Measurements from ENCODE around the gene ROCK2. TPM values are rescaled to one million over a fixed set of nuclear protein-coding genes. Genes with fewer than 3 reads are reported as not detected.

Gene ROCK2
- total and polyA plus RNA-seq, 2 of the 13 experiments (the other 11 are each of a cell fraction or from before 2014, with no cell fraction given) = 38.1 to 119 TPM

GRCh38 chr2:11355194-11356053, 11.0 kb upstream of the ROCK2 start (continued):
- TF ChIP-seq ZNF407 (CRISPR knock-in tag; IDR thresholded peaks at IDR 0.05; ENCODE audit: not compliant biosample characterization) (no peak), GRHL1 (CRISPR knock-in tag; conservative IDR thresholded peaks at IDR 0.05) (no peak), RXRB (CRISPR knock-in tag; IDR thresholded peaks at IDR 0.05; ENCODE audit: borderline replicate concordance) (peak; percentile 89), ATF5 (CRISPR knock-in tag; IDR thresholded peaks at IDR 0.05; ENCODE audit: low read depth) (no peak), MXD1 (CRISPR knock-in tag; IDR thresholded peaks at IDR 0.05) (no peak), ZNF547 (CRISPR knock-in tag; IDR thresholded peaks at IDR 0.05) (no peak), ZNF552 (CRISPR knock-in tag; IDR thresholded peaks at IDR 0.05; ENCODE audit: borderline replicate concordance) (no peak), ZNF737 (CRISPR knock-in tag; IDR thresholded peaks at IDR 0.05; ENCODE audit: borderline replicate concordance) (no peak), THYN1 (CRISPR knock-in tag; IDR thresholded peaks at IDR 0.05; ENCODE audit: borderline replicate concordance, low read depth) (peak; percentile 50; the same call in 1 of the 2 replicates), HBP1 (CRISPR knock-in tag; IDR thresholded peaks at IDR 0.05; ENCODE audit: low read depth) (0 out of 2 replicates have a peak, but pooled peaks have one; percentile 33), ZSCAN29 (CRISPR knock-in tag; conservative IDR thresholded peaks at IDR 0.05) (no peak), NFYC (CRISPR knock-in tag; IDR thresholded peaks at IDR 0.05) (no peak), ZNF30 (CRISPR knock-in tag; IDR thresholded peaks at IDR 0.05) (no peak), BHLHE40 (IDR thresholded peaks at IDR 0.05; ENCODE audit: low read length) (no peak), HOXA7 (CRISPR knock-in tag; IDR thresholded peaks at IDR 0.05) (no peak), ISX (CRISPR knock-in tag; conservative IDR thresholded peaks at IDR 0.05) (no peak)

All from HepG2 (cell line).